Neural cell (in vitro differentiated cells): Measurements from ENCODE around the gene HIP1R. TPM values are rescaled to one million over a fixed set of nuclear protein-coding genes. Genes with fewer than 3 reads are reported as not detected.

ENCODE experiments used
- H2AFZ ChIP-seq: fragments of 200-600, 300-800 bp; sonication (generic), shearing (Covaris generic); 2 replicates; pipeline ENCODE4 v1.6.0; 2014; ENCODE audit warnings: low read depth, mild to moderate bottlenecking, antibody characterized with exemption, low read length, moderate library complexity
- H3F3A ChIP-seq: fragments of 200-600 bp; shearing (Covaris generic); 2 replicates; pipeline ENCODE4 v1.6.1; 2016; ENCODE audit warnings: mild to moderate bottlenecking, moderate library complexity, mixed read lengths, antibody characterized with exemption, low read length; ENCODE audit not compliant: insufficient read depth, poor library complexity, severe bottlenecking
- H3K27ac ChIP-seq: fragments of 200-600, 300-800 bp; sonication (generic), shearing (Covaris generic); 2 replicates; pipeline ENCODE4 v1.5.1; 2014; ENCODE audit warnings: mild to moderate bottlenecking, low read length, moderate library complexity
- H3K27me3 ChIP-seq: fragments of 300-800, 200-600 bp; sonication (generic), shearing (Covaris generic); 2 replicates; pipeline ENCODE4 v1.6.0; 2014; ENCODE audit warnings: mild to moderate bottlenecking, low read depth, low read length, moderate library complexity; ENCODE audit not compliant: insufficient read depth
- H3K36me3 ChIP-seq: fragments of 300-800, 200-600 bp; sonication (generic), shearing (Covaris generic); 2 replicates; pipeline ENCODE4 v1.5.1; 2014; ENCODE audit warnings: mild to moderate bottlenecking, antibody characterized with exemption, low read length, moderate library complexity; ENCODE audit not compliant: insufficient read depth
- H3K4me2 ChIP-seq: fragments of 300-800, 200-600 bp; sonication (generic), shearing (Covaris generic); 2 replicates; pipeline ENCODE4 v1.6.0; 2014; ENCODE audit warnings: mild to moderate bottlenecking, low read length
- H3K4me3 ChIP-seq: fragments of 300-800, 200-600 bp; sonication (generic), shearing (Covaris generic); 2 replicates; pipeline ENCODE4 v1.5.1; 2014; ENCODE audit warnings: mild to moderate bottlenecking, low read length, moderate library complexity
- H3K79me2 ChIP-seq: fragments of 200-600 bp; shearing (Covaris generic); replicated peaks from 2 replicates; pipeline ENCODE4 v1.6.0; 2014; ENCODE audit warnings: mild to moderate bottlenecking, low read length, moderate library complexity; ENCODE audit not compliant: insufficient read depth
- H3K9ac ChIP-seq: fragments of 300-800, 200-600 bp; sonication (generic), shearing (Covaris generic); 2 replicates; pipeline ENCODE4 v1.6.1; 2016; ENCODE audit warnings: mild to moderate bottlenecking, low read length, mixed read lengths
- H3K9me2 ChIP-seq: fragments of 200-600 bp; shearing (Covaris generic); 2 replicates; pipeline ENCODE4 v1.6.1; 2016; ENCODE audit warnings: mild to moderate bottlenecking, low read length, mixed read lengths; ENCODE audit not compliant: insufficient read depth
- H3K9me3 ChIP-seq: fragments of 200-600, 300-800 bp; sonication (generic), shearing (Covaris generic); 2 replicates; pipeline ENCODE4 v1.6.1; 2016; ENCODE audit warnings: mild to moderate bottlenecking, mixed run types, low read length, moderate library complexity, mixed read lengths
- H4K20me1 ChIP-seq: fragments of 200-600 bp; shearing (Covaris generic); 2 replicates; pipeline ENCODE4 v1.6.1; 2016; ENCODE audit warnings: mild to moderate bottlenecking, mixed run types; ENCODE audit not compliant: insufficient read depth
- CTCF ChIP-seq: fragments of 450-650 bp; IDR thresholded peaks from 2 replicates; pipeline ENCODE4 v1.5.1; 2014; ENCODE audit warnings: antibody characterized with exemption, mild to moderate bottlenecking, moderate library complexity; ENCODE audit not compliant: poor library complexity, severe bottlenecking
- EP300 ChIP-seq: fragments of 450-650 bp; conservative IDR thresholded peaks from 2 replicates; pipeline ENCODE4 v1.6.1; 2014; ENCODE audit warnings: antibody characterized with exemption, mild to moderate bottlenecking, moderate library complexity; ENCODE audit not compliant: poor library complexity, severe bottlenecking
- EZH2 ChIP-seq: fragments of 200-600, 300-800 bp; shearing (Covaris generic), sonication (generic); IDR thresholded peaks from 2 replicates; pipeline ENCODE4 v1.6.1; 2014; ENCODE audit warnings: antibody characterized with exemption, low read length, borderline replicate concordance, mild to moderate bottlenecking; ENCODE audit not compliant: insufficient read depth, poor library complexity, severe bottlenecking
- MXI1 ChIP-seq: fragments of 450-650 bp; conservative IDR thresholded peaks from 2 replicates; pipeline ENCODE4 v1.6.1; 2014; ENCODE audit warnings: antibody characterized with exemption, mild to moderate bottlenecking; ENCODE audit not compliant: poor library complexity, severe bottlenecking
- POLR2AphosphoS5 ChIP-seq: IDR thresholded peaks from 2 replicates; pipeline ENCODE4 v1.6.1; 2012
- RAD21 ChIP-seq: fragments of 450-650 bp; conservative IDR thresholded peaks from 2 replicates; pipeline ENCODE4 v1.6.1; 2014; ENCODE audit warnings: antibody characterized with exemption, mild to moderate bottlenecking, moderate library complexity
- REST ChIP-seq: IDR thresholded peaks from 2 replicates; pipeline ENCODE4 v1.6.1; 2012; ENCODE audit warnings: borderline replicate concordance
- SMC3 ChIP-seq: fragments of 450-650 bp; conservative IDR thresholded peaks from 2 replicates; pipeline ENCODE4 v1.6.1; 2014; ENCODE audit warnings: antibody characterized with exemption, mild to moderate bottlenecking, moderate library complexity; ENCODE audit not compliant: poor library complexity
- TAF1 ChIP-seq: IDR thresholded peaks from 2 replicates; pipeline ENCODE4 v1.6.1; 2012; ENCODE audit warnings: low read depth
- polyA plus RNA-seq: library from polyadenylated mRNA; depleted of rRNA; stranded (reverse); fragments of >200 nt; gene quantifications from 2 replicates; pipeline ENCODE4 v1.2.3, GENCODE V29; 2014

The HIP1R gene
- polyA plus RNA-seq, 1 donor from 2014 or later = 270 TPM

GRCh38 chr12:122807651-122808050 lies 27.6 kb upstream of the HIP1R start:
- H2AFZ ChIP-seq = no peak overlapping the region
- H3K4me2 ChIP-seq = no peak overlapping the region
- H3K9me3 ChIP-seq = no peaks in the 10 kb centered on the region
- H3K79me2 ChIP-seq = no peaks in the 10 kb centered on the region
- no peaks in the 10 kb centered on the region for H3K36me3 ChIP-seq
- TF ChIP-seq RAD21 (no peak), EZH2 (no peak), REST (no peak), MXI1 (no peak), EP300 (no peak), TAF1 (no peak), POLR2AphosphoS5 (no peak), CTCF (no peak), SMC3 (no peak)
- no peaks in the 10 kb centered on the region for H3K9me2 ChIP-seq
- H3K27ac ChIP-seq = no peak overlapping the region
- no peaks in the 10 kb centered on the region for H3F3A ChIP-seq
- no peak overlapping the region for H3K9ac ChIP-seq
- no peak overlapping the region for H3K4me3 ChIP-seq
- H4K20me1 ChIP-seq = no peaks in the 10 kb centered on the region
- no peaks in the 10 kb centered on the region for H3K27me3 ChIP-seq

- H4K20me1 ChIP-seq = no peaks in the 10 kb centered on the region
- H3K27ac ChIP-seq = no peak overlapping the region
- no peaks in the 10 kb centered on the region for H3K9me3 ChIP-seq
- no peaks in the 10 kb centered on the region for H3K27me3 ChIP-seq
- H3F3A ChIP-seq = no peaks in the 10 kb centered on the region
- H2AFZ ChIP-seq = no peak overlapping the region
- H3K9ac ChIP-seq = no peak overlapping the region
- H3K4me2 ChIP-seq = no peak overlapping the region
- H3K36me3 ChIP-seq = no peaks in the 10 kb centered on the region
- no peak overlapping the region for H3K4me3 ChIP-seq
- no peak for TF ChIP-seq EZH2
- no peak for TF ChIP-seq RAD21
- no peak for TF ChIP-seq CTCF
- no peak for TF ChIP-seq POLR2AphosphoS5
- no peak for TF ChIP-seq SMC3
- TF ChIP-seq EP300 = no peak
- TF ChIP-seq TAF1 = no peak
- TF ChIP-seq REST = no peak
- no peak for TF ChIP-seq MXI1
- H3K9me2 ChIP-seq = no peaks in the 10 kb centered on the region
- no peaks in the 10 kb centered on the region for H3K79me2 ChIP-seq
These were observed 23.5 kb upstream of the HIP1R start for GRCh38 chr12:122811777-122812176.
